GM18498 (cell line): Measurements from ENCODE around the gene C1QTNF3.
A peak's percentile ranks its signal among the peaks of the same experiment; 100 is the strongest.
"Not testable (repeated sequence)": the region's sequence is repeated elsewhere in the genome, so short reads cannot be mapped to it uniquely, and the experiment has no call there.

ENCODE experiments used
- ATAC-seq: cut with Tn5 transposase; IDR thresholded peaks from one replicate; pipeline ENCODE4 v1.9.1; 2021; ENCODE audit warnings: mild to moderate bottlenecking, moderate library complexity; ENCODE audit not compliant: unreplicated experiment

The C1QTNF3 gene

DNA sequence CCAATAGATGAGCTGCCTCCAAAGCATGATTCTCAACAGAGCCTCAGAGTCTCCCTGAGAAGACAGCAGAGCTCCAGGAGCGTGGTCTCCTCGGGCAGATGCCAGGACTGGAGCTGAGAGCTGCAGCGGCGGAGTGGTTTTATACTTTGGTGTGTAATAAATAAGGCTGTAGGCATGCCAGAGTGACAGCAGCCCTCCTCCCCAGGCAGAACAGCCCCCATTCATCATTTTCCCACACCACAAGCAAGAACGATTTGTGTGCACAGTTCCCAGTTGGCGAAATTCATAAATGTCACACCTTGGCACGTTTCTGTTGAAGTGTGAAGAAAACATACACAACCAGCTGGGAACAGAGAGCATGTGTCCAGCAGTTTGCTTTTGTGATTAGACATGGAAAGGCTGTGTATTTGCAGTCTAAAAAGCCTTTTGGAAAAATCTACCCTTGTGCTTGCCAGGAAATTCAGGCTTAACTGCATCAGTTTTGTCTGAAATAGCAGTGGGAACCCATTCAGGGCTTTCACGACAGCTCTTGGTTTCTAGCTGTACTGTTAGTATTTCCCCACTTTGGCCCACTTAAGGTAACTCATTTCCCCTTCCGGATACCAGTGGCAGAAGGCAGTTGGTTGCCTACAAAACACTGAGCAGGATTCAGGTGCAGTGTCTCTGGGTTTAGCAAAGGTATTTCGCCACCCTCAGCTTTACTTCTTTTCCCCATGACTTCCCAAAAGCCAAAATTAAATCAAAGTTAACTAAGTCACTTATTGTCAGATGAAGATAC lies at the start of gene C1QTNF3:
C1QTNF3 (minus strand) TSS at position 115 of the 778 bp plus-strand sequence; CDS start at position 27, 88 bp downstream.
- peak; percentile 52 for ATAC-seq

GRCh38 chr5:34091039-34091438 lies 48.0 kb upstream of the C1QTNF3 start:
- ATAC-seq, result not testable (repeated sequence)

DNA sequence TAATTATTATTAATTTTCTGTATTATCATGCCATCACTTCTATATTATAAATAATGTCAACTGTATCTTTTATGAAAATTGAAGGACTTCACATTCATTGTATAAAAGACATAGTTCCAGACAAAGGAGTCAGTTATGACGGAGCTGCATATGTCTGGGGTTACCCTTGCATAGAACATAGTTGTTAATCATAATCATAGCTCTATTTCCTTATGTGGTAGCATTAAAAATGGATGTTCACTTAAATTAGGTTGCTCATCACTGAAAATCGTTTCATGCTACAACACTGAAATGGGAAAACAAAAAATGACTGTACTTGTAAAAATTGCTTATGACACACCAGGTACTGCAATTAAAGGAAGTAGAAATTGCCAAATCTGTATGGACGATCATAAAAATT lies 46.8 kb upstream of the C1QTNF3 start:
- ATAC-seq, result not testable (repeated sequence)

DNA sequence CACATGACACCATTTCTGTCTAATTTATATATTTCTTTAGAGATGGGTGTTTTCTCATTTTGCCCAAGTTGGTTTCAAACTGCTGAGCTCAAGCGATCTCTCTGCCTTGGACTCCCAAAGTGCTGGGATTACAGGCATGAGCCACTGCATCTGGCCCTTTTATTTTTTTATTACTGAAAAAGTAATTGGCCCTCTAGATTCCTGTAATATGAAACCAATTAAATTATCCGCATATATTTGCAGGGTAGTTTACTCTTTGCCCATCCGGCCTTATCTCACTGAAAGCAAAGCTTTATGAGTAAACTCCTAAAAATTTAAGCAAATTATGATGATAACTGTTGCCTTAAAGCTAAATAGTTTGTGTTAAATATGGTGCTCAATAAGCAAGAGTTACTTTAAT lies 44.7 kb upstream of the C1QTNF3 start:
- ATAC-seq, result not testable (repeated sequence)

GRCh38 chr5:34083898-34084297 lies 40.9 kb upstream of the C1QTNF3 start:
- ATAC-seq, result not testable (repeated sequence)

- ATAC-seq, result not testable (repeated sequence)
These were observed 36.5 kb upstream of the C1QTNF3 start for GRCh38 chr5:34079505-34079904.

- ATAC-seq, result not testable (repeated sequence)
These were observed 34.6 kb upstream of the C1QTNF3 start for GRCh38 chr5:34077636-34078035.

DNA sequence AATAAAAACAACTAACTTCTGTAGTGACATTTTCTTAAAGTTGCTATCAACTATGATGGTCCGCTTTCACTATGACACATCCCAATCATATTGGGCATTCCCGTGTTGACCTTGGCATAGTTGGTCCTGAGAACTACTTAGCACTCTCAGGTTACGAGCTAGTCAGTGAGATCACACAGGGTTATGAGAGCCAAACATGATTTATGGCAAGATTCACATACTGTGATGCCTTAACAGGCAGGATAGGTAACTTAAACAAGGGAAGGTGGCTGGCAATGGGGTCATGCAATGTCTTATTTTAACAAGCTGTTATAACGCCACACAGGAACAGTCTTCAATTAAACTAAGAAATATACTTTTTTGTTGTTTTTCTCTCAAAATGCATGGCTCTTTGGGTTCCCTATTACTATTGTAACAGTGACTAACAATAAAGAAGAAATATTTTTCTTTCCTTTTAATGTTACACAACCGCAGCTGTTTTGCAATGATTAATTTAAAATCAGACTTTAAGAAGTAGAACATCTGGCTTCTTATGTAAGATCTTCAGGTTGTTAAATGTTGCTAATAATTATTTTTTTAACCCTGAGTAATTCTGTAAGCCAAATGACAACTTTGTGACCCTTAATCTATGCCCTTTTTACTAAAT lies 33.8 kb upstream of the C1QTNF3 start:
- not testable (repeated sequence) for ATAC-seq

GRCh38 chr5:34074472-34074871 lies 31.5 kb upstream of the C1QTNF3 start:
- ATAC-seq, result not testable (repeated sequence)

GRCh38 chr5:34074071-34074470 lies 31.1 kb upstream of the C1QTNF3 start:
- ATAC-seq, result not testable (repeated sequence)

GRCh38 chr5:34070626-34071025 lies 27.6 kb upstream of the C1QTNF3 start:
- not testable (repeated sequence) for ATAC-seq

DNA sequence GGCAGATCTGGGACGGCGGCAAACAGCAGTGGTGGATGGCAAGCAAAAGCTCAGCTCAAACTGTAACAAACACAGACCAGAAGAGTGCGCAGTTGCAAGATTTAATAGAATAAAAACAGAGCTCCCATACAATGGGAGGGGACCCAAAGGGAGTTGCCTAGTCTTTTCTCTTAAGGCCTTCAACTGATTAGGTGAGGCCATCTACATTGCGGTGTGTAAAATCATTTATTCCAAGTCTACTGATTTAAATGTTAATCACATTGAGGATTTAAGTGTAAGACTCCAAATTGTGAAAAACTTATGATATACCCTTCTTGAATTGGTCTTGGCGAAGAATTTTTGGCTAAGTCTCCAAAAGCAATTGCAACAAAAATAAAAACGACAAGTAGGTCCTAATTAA lies 21.6 kb upstream of the C1QTNF3 start:
- ATAC-seq, result no peak

DNA sequence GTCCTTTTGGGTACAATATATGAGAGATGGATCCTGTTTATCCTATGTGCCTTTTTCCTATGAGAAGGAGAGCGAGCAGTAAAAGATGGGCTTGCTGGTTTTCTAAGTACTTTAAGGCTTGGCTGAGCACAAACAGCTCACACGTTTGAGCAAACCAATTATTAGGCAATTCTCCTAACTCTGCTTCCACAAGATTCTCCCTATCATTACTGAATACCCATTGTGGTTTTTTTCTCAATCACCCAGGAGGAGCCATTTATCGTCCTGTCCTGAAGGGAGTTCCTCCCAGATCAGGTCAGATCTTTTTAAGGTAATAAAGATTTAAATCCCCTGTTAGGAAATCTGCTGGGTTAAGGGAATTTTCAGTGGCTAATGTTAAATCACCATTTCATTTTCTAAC lies 19.4 kb upstream of the C1QTNF3 start:
- ATAC-seq, result no peak

DNA sequence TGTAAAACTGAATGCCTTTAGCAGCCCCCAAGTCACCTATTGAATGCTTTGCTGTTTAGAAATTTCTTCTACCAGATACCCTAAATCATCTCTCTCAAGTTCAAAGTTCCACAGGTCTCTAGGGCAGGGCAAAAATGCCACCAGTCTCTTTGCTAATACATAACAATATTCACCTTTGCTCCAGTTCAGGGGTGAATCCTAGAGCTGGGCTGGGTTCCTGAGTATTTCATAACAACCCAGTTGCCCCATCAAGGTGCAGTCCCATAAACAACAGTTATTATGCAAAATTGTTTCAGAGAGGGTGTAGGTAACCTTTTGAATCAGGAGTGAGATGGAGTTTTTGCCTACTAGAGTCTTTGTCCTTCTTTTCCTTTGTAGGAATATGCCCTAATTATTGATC lies 19.0 kb upstream of the C1QTNF3 start:
- no peak for ATAC-seq

DNA sequence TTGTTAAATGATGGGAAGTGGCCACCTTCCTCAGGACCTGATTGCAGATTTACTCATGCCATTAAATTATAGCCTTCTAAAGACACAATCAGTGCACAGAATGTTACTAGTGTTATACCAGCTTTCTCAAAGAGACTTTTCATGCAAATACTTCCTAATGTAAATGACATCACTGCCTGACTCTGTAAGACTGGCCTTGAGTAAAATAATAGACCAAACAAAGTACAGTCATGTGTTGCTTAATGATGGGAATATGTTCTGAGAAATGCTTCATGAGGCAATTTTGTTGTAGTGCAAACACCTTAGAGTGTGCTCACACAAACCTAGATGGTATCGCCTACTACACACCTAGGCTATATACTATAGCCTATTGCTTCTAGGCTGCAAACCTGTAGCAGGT lies 17.0 kb upstream of the C1QTNF3 start:
- no peak for ATAC-seq

GRCh38 chr5:34058532-34058931 lies 15.5 kb upstream of the C1QTNF3 start:
- no peak for ATAC-seq

- ATAC-seq, result no peak
These were observed 14.6 kb upstream of the C1QTNF3 start for GRCh38 chr5:34057569-34057968.

DNA sequence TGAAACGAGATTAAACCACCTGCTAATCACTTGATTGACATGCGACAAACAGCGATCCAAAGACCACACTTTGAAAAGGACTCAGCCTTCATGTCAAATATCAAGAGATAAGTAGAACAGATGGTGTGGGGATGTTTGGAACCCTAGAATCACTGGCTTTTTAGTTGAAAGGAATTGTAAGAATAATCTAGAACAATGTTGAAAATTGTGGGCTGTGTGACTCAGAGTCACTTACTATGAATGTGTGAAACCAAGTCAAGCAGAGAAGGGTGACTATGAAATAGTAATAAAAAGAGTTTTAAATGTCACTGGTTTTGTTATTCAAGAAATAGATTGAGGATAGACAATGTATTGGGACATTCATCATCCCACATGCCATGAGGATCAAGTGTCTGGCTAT lies 14.1 kb upstream of the C1QTNF3 start:
- ATAC-seq, result no peak

GRCh38 chr5:34055667-34056066 lies 12.7 kb upstream of the C1QTNF3 start:
- no peak for ATAC-seq

- ATAC-seq, result no peak
These were observed 11.4 kb upstream of the C1QTNF3 start for GRCh38 chr5:34054400-34054729.

GRCh38 chr5:34053571-34054399 lies 10.8 kb upstream of the C1QTNF3 start:
- no peak for ATAC-seq

- ATAC-seq, result no peak
These were observed 10.1 kb upstream of the C1QTNF3 start for GRCh38 chr5:34053133-34053532.
